ENCODE results near the gene INPP5F. TPM values are rescaled to one million over a fixed set of nuclear protein-coding genes. Genes with fewer than 3 reads are reported as not detected.

The INPP5F gene
- total RNA-seq, result 12.0 and 13.2 TPM in 2 replicates

GRCh38 chr10:119725828-119726675, at the start of gene INPP5F:
Gene INPP5F, plus strand, starts transcription at chr10:119726050. Its CDS starts 213 bp downstream, at chr10:119726263.

GRCh38 chr10:119872610-119872859, 146.7 kb downstream of the INPP5F start, which contains the start of gene MCMBP:
Gene MCMBP, minus strand, starts transcription at chr10:119872843. Its CDS starts 259 bp downstream, at chr10:119872584.

Other genes with a start within 250 kb of the INPP5F start
- gene RGS10, start 183.3 kb upstream of the INPP5F start, total RNA-seq, result 37.9 and 55.9 TPM in 2 replicates
- gene TIAL1, start 129.1 kb upstream of the INPP5F start, total RNA-seq, result 24.3 and 27.3 TPM in 2 replicates
- 11.3 and 16.2 TPM in 2 replicates for gene BAG3, start 74.7 kb upstream of the INPP5F start, total RNA-seq
- gene MCMBP, start 146.8 kb downstream of the INPP5F start, total RNA-seq, result 61.6 and 62.9 TPM in 2 replicates
- gene SEC23IP, start 166.7 kb downstream of the INPP5F start, total RNA-seq, result 15.3 and 15.4 TPM in 2 replicates